AG04450 (cell line): ENCODE data around the gene XPR1. TPM values are rescaled to one million over a fixed set of nuclear protein-coding genes. Genes with fewer than 3 reads are reported as not detected.
A peak's percentile ranks its signal among the peaks of the same experiment; 100 is the strongest.

Experiments used
- CTCF ChIA-PET: fragments of 300-600, 350-600 bp; formaldehyde crosslinking; extraction: SDS; loops from one replicate; lab custom pipeline; 2022; ENCODE audit warnings: antibody characterized with exemption, inconsistent platforms; lab: Charles Lee
- POLR2A ChIA-PET: fragments of 350-600 bp; formaldehyde crosslinking; extraction: SDS; loops from one replicate; lab custom pipeline; 2021; ENCODE audit warnings: antibody characterized with exemption, inconsistent platforms; lab: Yijun Ruan, JAX
- DNase-seq: peaks from one replicate; pipeline ENCODE4 v3.0.0-alpha.2; 2011; ENCODE audit warnings: low read depth, low spot score
- H3K27ac ChIP-seq: one replicate; pipeline ENCODE4 v1.5.1; 2012; ENCODE audit warnings: low read depth, low read length, control low read depth
- H3K27me3 ChIP-seq: one replicate; pipeline ENCODE4 v1.6.0; 2012; ENCODE audit warnings: low read length; ENCODE audit not compliant: control insufficient read depth, insufficient read depth
- H3K4me3 ChIP-seq: 2 replicates; pipeline ENCODE4 v1.5.1; 2011; ENCODE audit warnings: mild to moderate bottlenecking, low read depth, low read length, control low read depth
- H3K9me3 ChIP-seq: 2 replicates; pipeline ENCODE4 v1.5.1; 2012; ENCODE audit warnings: low read length; ENCODE audit not compliant: control insufficient read depth, insufficient read depth
- polyA plus RNA-seq: library from polyadenylated mRNA; depleted of rRNA; stranded (reverse); fragments of >200 nt; gene quantifications from 2 replicates; pipeline ENCODE4 v1.2.3, GENCODE V29; 2011
- TF ChIP-seq, protein P1 (sequence below): IDR thresholded peaks from 2 replicates; pipeline ENCODE4 v1.5.1; 2011; ENCODE audit warnings: low read depth, low read length, control low read depth, inconsistent platforms

XPR1 gene
- polyA plus RNA-seq, 1 experiment = 63.2 TPM

DNA sequence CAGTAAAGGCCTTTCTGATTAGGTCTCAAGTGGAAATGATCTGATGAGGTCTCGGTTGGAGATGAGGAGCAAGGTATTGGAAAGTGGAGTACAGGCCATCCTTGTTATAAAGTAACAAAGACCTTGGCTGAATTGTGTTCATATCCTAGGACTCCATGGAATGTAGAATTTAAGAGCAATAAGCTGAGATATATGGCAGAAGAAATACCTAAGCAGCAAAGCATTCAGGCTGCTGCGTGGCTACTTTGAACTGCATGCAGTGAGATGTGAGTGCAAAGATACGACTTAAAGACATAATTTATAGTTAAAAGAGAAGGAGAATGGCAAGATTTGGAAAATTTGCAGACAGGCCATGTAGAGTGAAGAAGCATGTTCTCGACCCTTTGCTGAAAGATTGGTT lies 11.2 kb upstream of the XPR1 start:
- ChIA-PET CTCF (interaction anchor here (1.3 to 1.6 kb wide), 3 partner anchors 10 to 261 kb away, joined by 4 to 6 read pairs (median 4); no protein-coding TSS in a partner anchor), POLR2A (no interaction called here)
- Histone ChIP-seq H3K27ac (no peak overlapping the region), H3K9me3 (no peaks in the 10 kb centered on the region), H3K27me3 (no peaks in the 10 kb centered on the region), H3K4me3 (no peak overlapping the region)
- no peak for DNase-seq
- TF ChIP-seq, protein P1, sequence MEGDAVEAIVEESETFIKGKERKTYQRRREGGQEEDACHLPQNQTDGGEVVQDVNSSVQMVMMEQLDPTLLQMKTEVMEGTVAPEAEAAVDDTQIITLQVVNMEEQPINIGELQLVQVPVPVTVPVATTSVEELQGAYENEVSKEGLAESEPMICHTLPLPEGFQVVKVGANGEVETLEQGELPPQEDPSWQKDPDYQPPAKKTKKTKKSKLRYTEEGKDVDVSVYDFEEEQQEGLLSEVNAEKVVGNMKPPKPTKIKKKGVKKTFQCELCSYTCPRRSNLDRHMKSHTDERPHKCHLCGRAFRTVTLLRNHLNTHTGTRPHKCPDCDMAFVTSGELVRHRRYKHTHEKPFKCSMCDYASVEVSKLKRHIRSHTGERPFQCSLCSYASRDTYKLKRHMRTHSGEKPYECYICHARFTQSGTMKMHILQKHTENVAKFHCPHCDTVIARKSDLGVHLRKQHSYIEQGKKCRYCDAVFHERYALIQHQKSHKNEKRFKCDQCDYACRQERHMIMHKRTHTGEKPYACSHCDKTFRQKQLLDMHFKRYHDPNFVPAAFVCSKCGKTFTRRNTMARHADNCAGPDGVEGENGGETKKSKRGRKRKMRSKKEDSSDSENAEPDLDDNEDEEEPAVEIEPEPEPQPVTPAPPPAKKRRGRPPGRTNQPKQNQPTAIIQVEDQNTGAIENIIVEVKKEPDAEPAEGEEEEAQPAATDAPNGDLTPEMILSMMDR = no peak

DNA sequence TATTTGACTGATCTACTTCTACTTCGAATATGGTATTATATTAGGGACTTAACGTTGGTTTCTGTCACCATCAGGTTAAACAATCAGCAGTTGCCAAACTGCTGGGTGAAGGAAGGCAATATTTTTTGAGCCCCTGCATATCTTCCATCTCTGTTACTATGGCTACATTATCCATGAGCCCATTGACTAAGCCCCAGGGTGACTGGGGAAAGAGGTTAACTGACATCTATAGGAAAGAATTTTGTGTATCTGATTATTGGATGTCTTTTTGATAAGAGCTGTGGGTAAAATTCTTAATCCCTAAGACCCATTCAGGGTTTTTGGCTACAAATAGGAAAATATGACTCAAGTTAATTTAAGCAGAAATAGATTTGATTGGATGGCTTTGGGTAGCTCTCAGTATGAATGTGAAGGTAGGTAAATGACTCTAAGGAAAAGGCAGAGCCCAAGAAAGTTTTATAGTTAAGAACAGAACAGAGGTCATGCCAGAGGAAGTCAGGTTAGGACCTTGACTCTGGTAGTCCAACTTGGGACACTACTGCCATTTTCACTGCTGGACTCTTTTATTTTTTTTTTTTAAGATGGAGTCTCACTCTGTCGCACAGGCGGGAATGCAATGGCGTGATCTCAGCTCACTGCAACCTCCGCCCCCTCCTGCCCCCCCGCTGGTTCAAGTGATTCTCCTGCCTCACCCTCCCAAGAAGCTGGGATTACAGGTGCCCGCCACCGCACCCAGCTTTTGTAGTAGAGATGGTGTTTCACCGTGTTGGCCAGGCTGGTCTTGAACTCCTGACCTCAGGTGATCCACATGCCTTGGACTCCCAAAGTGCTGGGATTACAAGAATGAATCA lies 8.9 kb upstream of the XPR1 start:
- no peaks in the 10 kb centered on the region for H3K9me3 ChIP-seq
- CTCF ChIA-PET = interaction anchor here (0.6 kb wide), 1 partner anchor 173 kb away, joined by 3 read pairs; no protein-coding TSS in a partner anchor
- no peaks in the 10 kb centered on the region for H3K27me3 ChIP-seq
- DNase-seq = no peak
- TF ChIP-seq, protein P1 = no peak
- H3K27ac ChIP-seq = no peak overlapping the region
- no peak overlapping the region for H3K4me3 ChIP-seq
- POLR2A ChIA-PET = no interaction called here

DNA sequence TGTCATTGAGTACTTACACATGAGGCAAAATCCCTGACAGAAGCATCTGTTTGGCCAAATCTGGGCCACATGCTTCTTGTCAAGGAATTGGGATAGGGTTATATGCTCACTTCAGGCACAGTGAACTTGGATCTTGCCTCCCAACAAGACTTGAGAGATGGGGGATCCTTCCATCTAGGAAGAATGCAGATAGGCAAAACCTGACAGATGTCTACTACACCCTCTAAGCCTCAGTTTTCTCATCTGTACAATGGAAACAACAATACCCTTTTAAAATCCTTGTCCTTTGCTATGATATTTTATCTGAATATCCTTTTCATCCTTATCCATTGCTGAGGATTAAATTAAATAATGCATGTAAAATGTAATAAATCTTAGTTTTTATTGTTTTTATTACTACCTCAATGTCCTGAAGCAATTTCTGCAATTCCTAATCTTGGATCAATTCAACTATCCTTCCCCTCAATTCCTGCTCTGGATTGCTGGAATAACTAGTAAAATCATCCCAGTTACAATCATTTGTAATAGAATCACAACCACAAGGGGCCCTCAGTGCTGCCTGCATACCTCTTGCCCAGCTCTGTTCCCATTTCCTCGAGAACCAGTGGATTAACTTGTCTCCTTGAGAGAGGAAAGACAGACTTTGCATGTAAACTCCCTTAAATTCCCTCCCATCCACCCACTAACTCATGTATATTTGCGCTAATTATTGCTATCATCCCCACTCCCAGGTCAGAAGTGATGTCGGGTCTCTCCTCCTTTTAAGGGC lies 8.1 kb upstream of the XPR1 start:
- Histone ChIP-seq H3K27me3 (no peaks in the 10 kb centered on the region), H3K4me3 (no peak overlapping the region), H3K9me3 (no peaks in the 10 kb centered on the region), H3K27ac (no peak overlapping the region)
- POLR2A ChIA-PET = no interaction called here
- CTCF ChIA-PET = interaction anchor here (0.6 kb wide), 1 partner anchor 172 kb away, joined by 3 read pairs; no protein-coding TSS in a partner anchor
- no peak for DNase-seq
- TF ChIP-seq, protein P1 = peak; percentile 53

DNA sequence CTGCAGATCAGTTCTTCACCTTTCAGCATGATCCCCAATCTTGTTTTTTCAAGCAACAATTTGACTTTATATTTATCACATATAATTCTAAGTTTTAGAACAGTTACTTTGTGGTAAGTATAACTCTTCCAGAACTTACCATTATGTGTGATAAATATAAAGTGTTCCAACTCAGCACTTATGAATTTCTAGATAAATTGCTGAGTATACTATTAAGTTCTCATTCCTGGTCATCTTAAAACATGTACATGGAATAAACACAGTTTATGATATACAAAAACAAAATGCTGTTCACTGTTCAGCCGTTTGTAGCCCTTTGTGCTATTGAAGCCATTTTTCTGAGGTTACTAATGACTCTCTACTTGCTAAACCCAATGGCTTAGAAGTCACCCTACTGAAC lies 5.1 kb upstream of the XPR1 start:
- Histone ChIP-seq H3K27ac (no peak overlapping the region), H3K27me3 (no peaks in the 10 kb centered on the region), H3K9me3 (no peaks in the 10 kb centered on the region), H3K4me3 (no peak overlapping the region)
- DNase-seq = no peak
- POLR2A ChIA-PET = no interaction called here
- TF ChIP-seq, protein P1 = no peak
- CTCF ChIA-PET = no interaction called here

DNA sequence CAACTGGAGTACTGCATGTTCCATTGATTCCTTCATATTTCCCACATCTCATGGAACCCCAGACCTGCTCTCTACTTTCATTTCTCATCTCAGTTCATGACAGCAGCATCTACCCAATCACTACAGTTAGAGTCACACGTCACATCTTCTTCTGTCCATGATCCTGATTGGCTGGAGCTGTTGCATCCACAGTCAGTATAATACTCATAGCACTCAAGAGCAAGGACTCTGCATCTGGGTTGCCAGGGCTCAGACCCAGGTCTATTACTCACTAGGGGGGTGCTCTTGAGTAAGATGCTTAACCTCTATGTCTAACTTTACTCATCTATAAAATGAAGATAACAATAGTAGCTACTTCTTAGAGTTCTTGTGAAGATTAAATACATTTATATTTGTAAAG lies 4.4 kb upstream of the XPR1 start:
- CTCF ChIA-PET = interaction anchor here (0.9 kb wide), 1 partner anchor 94 kb away, joined by 3 read pairs; no protein-coding TSS in a partner anchor
- no peak for DNase-seq
- no peak overlapping the region for H3K4me3 ChIP-seq
- TF ChIP-seq, protein P1 = no peak
- H3K9me3 ChIP-seq = no peaks in the 10 kb centered on the region
- no peak overlapping the region for H3K27ac ChIP-seq
- H3K27me3 ChIP-seq = no peaks in the 10 kb centered on the region
- POLR2A ChIA-PET = no interaction called here
